HFFc6 (cell line): ENCODE measurements around the gene MYO7A. TPM values are rescaled to one million over a fixed set of nuclear protein-coding genes. Genes with fewer than 3 reads are reported as not detected.
A peak's percentile ranks its signal among the peaks of the same experiment; 100 is the strongest.

Experiments used
- DNase-seq: peaks from one replicate; pipeline ENCODE4 v3.0.0-alpha.2; 2018
- H3K27ac Mint-ChIP-seq: 2 replicates; pipeline ENCODE4 v1.8.0; 2020; ENCODE audit warnings: mild to moderate bottlenecking, mixed read lengths
- H3K27me3 Mint-ChIP-seq: 2 replicates; pipeline ENCODE4 v1.8.0; 2021; ENCODE audit warnings: mild to moderate bottlenecking, moderate library complexity, mixed read lengths; ENCODE audit not compliant: insufficient read depth
- H3K36me3 Mint-ChIP-seq: 2 replicates; pipeline ENCODE4 v1.8.0; 2021; ENCODE audit warnings: low read depth, mixed read lengths
- H3K4me1 Mint-ChIP-seq: 2 replicates; pipeline ENCODE4 v1.8.0; 2020; ENCODE audit warnings: low read depth, mixed read lengths
- H3K4me3 Mint-ChIP-seq: 2 replicates; pipeline ENCODE4 v1.8.0; 2020; ENCODE audit warnings: mild to moderate bottlenecking, moderate library complexity, mixed read lengths
- H3K9me3 Mint-ChIP-seq: 2 replicates; pipeline ENCODE4 v1.8.0; 2020; ENCODE audit warnings: mild to moderate bottlenecking, mixed read lengths
- CTCF ChIP-seq: fragments of 200-600 bp; sonication (generic); IDR thresholded peaks from 2 replicates; pipeline ENCODE4 v1.5.0; 2021; ENCODE audit warnings: antibody characterized with exemption, mild to moderate bottlenecking
- total RNA-seq, 6 experiments: library from RNA; stranded (reverse); fragmentation: NEBNext Ultra II Directional; extraction: Animal tissue kit (Norgen Biotek cat#: 25700); gene quantifications; 2 replicates in 1 of 6; 3 replicates in 5 of 6; pipeline ENCODE4 v1.2.3, GENCODE V29; 2021

Gene MYO7A
- total RNA-seq, 6 experiments from 2014 or later, result 0.05 to 0.09 TPM; not detected in 4

GRCh38 chr11:77138106-77138649 lies 10.1 kb downstream of the MYO7A start:
- Mint-ChIP-seq H3K4me3 (no peak overlapping the region), H3K4me1 (peaks cover 39% of the 10 kb centered on the region), H3K27me3 (no peaks in the 10 kb centered on the region), H3K36me3 (no peaks in the 10 kb centered on the region), H3K9me3 (no peaks in the 10 kb centered on the region), H3K27ac (no peak overlapping the region)
- DNase-seq, result no peak
- TF ChIP-seq CTCF, result no peak

- DNase-seq, result no peak
- no peak for TF ChIP-seq CTCF
- no peaks in the 10 kb centered on the region for H3K9me3 Mint-ChIP-seq
- no peaks in the 10 kb centered on the region for H3K27me3 Mint-ChIP-seq
- H3K27ac Mint-ChIP-seq, result no peak overlapping the region
- no peaks in the 10 kb centered on the region for H3K36me3 Mint-ChIP-seq
- peaks cover 39% of the 10 kb centered on the region for H3K4me1 Mint-ChIP-seq
- H3K4me3 Mint-ChIP-seq, result no peak overlapping the region
Observed at GRCh38 chr11:77139201-77139600, 11.2 kb downstream of the MYO7A start.

GRCh38 chr11:77140231-77140851 lies 12.3 kb downstream of the MYO7A start:
- H3K27me3 Mint-ChIP-seq, result peaks cover 3% of the 10 kb centered on the region
- no peak for DNase-seq
- H3K36me3 Mint-ChIP-seq, result no peaks in the 10 kb centered on the region
- H3K4me3 Mint-ChIP-seq, result no peak overlapping the region
- TF ChIP-seq CTCF, result no peak
- peak overlapping the region; percentile 42; the same call in 1 of the 2 replicates for H3K27ac Mint-ChIP-seq
- H3K9me3 Mint-ChIP-seq, result no peaks in the 10 kb centered on the region
- H3K4me1 Mint-ChIP-seq, result peaks cover 36% of the 10 kb centered on the region

- no peak overlapping the region for H3K4me3 Mint-ChIP-seq
- H3K27me3 Mint-ChIP-seq, result peaks cover 4% of the 10 kb centered on the region
- no peak overlapping the region for H3K27ac Mint-ChIP-seq
- no peak for TF ChIP-seq CTCF
- no peaks in the 10 kb centered on the region for H3K36me3 Mint-ChIP-seq
- DNase-seq, result peak; percentile 62
- H3K9me3 Mint-ChIP-seq, result no peaks in the 10 kb centered on the region
- peaks cover 29% of the 10 kb centered on the region for H3K4me1 Mint-ChIP-seq
Observed at GRCh38 chr11:77141034-77141433, 13.0 kb downstream of the MYO7A start.

- Mint-ChIP-seq H3K4me3 (no peak overlapping the region), H3K4me1 (peaks cover 25% of the 10 kb centered on the region), H3K27ac (no peak overlapping the region), H3K36me3 (no peaks in the 10 kb centered on the region), H3K27me3 (peaks cover 7% of the 10 kb centered on the region), H3K9me3 (no peaks in the 10 kb centered on the region)
- no peak for TF ChIP-seq CTCF
- DNase-seq, result no peak
Observed at GRCh38 chr11:77141475-77141874, 13.4 kb downstream of the MYO7A start.
